DMS53 treated with DMSO at 0.1 percent for 48 hours (cell line): ENCODE measurements around the gene SH2D3A.

Source experiments
- DNase-seq: peaks from one replicate; lab custom pipeline; 2025; ENCODE audit not compliant: unreplicated experiment; lab: John Stamatoyannopoulos, UW

SH2D3A gene

DNA sequence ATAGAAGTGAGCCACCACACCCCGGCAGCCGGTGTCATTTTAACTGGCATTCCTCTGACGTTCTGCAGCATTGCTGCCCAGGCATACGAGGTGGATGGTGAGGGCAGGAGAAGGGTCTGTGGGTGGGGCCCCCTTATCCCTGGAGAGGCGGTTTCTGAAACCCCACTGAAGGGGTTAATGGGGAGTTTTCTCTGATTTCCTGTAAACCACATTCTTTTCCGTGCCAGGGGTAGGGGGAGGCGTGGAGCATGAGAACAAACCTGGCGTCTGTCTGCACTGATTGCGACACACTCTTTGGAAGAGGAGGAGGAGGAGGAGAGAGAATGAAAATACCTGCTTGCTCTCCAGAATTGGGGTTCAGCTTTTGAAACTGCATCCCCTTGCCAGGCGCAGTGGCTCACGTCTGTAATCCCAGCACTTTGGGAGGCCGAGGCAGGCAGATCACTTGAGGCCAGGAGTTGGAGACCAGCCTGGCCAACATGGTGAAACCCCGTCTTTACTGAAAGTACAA, 44.1 kb downstream of the SH2D3A start:
- DNase-seq: no peak

DNA sequence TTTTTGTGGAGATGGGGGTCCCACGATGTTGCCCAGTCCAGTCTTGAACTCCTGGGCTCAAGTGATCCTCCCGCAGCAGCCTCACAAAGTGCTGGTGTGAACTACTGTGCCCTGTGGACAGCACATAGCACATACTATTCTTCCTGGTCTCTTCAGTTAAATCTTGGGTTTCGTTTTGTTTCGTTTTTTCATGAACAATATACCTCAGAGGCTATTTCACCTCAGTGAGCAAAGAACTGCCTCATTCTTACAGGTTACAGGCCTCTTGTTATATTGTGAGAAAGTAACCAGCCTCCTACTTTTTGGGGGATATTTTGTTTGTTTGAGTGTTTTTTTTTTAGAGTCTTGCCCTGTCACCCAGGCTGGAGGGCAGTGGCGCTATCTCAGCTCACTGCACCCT, 45.5 kb downstream of the SH2D3A start:
- DNase-seq: no peak

DNA sequence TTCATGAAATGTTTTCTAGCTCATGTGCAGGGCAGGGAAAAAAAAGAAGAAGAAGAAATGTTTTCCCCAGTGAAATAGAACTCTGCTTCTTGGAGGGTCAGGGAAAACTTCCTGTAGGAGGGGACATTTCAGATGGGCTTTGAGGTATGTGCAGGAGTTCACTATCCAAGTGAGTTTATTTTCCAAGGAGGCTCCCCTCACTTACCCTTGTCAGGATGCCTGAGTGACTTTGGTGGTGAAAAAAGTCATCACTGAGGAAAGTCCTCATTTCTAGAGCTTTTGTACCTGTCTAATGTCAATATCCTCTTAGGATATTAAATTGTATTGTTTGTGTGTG, 46.1 kb downstream of the SH2D3A start:
- DNase-seq: no peak

DNA sequence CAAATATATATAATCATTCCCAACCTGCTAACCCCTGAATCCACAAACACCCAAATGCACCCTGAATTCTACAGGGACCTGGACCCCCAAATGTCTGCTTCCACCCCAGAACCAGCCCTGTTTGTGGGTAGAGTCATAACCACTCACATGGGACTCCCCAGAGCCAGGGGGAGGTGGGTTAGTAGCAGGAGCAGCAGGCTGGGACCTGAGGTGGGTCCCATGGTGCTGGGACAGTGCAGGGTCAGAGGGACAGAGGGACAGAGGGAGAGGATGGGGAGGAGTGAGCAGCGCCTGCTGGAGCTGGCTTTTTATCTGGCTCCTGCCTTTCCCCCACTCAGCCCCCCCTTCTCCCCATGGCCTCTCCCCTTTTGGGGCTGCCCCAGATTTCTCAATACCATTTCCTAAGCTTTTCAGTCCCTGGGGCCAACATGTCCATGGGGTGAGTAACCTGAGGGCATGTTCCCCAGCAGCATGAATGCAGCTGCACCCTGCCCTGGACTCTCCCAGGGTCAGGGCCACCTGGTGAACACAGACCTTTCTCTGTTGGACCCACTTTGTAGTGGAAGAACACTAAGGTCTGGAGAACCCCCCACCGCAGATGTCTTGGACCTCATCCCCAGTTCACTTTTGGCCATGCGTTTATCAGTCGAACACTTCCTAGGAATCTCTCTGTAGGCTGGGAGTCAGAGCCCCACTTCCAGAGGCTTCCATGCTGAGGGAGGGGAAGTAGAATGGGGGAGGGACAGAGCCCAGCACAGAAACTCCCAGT, 46.7 kb downstream of the SH2D3A start, which contains the start of gene C3:
Gene C3 (minus strand): TSS at position 282 of the 769 bp plus-strand sequence. CDS start 61 bp downstream, at position 221.
- no peak for DNase-seq

DNA sequence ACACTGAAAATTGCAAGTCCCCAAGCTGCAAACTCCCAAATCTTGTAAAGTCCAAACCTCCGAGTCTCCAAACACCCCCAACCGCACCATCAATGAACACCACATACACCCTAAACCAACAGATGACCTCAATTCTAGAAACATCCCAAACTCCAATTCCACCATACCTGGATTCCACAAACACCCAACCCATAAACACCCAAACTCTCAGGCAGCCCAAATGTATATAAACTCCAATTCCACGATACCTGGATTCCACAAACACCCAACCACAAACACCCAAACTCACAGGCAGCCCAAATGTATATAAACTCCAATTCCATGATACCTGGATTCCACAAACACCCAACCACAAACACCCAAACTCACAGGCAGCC, 47.3 kb downstream of the SH2D3A start:
- DNase-seq: no peak

DNA sequence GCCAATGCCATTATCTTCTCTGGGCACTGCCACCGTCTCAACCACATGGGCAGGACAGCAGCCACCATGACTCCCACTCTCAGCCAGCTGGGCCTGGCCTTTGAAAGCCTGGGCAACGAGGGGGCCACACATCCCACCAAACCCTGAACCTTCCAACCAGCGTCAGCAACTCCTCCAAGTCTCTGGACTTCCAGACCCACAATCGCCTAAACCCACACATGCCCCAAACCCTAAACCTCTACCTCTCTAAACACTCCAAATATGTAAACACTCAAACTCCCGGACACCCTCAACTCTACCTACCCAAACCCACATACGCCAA, 47.7 kb downstream of the SH2D3A start:
- DNase-seq: no peak

DNA sequence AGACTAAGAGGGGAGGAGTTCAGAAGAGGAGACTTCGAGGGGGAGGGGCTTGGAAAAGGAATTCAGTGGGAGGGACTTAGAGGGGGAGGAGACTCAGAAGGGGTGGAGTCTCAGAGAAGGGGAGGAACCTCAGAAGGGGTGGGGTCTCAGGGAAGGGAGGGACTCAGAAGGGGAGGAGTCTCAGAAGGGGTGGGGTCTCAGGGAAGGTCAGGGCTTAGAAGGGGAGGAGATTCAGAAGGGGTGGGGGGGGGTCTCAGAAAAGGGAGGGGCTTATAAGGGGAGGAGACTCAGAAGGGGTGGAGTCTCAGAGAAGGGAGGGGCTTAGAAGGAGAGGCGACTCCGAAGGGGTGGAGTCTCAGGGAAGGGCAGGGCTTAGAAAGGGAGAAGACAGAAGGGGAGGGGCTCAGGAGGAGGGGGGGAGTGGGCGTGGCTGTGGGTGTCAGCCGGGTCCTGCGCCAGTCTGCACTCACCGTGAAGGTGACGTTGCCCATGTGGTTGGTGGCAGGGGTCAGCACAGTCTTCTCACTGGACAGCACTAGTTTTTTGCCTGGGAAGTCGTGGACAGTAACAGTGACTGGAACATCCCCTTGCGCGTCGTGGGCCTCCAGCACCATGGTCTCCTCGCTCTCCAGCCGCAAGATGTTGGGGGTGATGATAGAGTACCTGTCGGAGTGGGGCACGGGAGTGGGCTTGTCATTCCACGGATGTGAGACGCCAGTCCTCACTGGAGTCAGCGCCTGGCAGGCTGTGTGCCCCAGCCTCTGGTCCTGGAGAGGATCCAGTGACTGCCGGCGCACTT, 48.3 kb downstream of the SH2D3A start:
- DNase-seq: no peak

DNA sequence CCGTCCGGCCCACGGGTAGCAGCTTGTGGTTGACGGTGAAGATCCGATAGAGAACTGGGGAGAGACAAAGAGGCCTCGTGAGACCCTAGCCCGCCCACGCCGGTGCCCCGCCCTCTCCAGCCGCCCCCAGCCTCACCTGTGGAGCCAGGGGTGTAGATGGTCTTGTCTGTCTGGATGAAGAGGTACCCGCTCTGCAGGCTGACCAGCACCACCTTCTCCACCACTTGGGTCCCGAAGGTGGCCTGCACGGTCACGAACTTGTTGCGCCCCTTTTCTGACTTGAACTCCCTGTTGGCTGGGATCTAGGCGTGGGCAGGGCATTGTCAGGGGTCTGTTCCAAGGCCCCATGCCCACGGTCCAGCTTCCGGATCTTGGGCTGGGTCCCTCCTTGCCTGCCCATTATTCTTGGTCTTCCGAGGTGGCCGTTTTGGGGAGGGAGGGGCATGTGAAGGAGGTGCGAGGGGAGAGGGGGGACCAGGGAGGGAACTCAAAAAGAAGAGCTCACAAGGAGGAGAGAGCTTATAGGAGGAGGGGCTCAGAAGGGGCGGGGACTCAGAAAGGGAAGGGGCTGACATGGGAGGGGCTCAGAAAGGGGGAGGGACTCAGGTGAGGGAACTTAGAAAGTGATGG, 49.0 kb downstream of the SH2D3A start:
- DNase-seq: no peak

DNA sequence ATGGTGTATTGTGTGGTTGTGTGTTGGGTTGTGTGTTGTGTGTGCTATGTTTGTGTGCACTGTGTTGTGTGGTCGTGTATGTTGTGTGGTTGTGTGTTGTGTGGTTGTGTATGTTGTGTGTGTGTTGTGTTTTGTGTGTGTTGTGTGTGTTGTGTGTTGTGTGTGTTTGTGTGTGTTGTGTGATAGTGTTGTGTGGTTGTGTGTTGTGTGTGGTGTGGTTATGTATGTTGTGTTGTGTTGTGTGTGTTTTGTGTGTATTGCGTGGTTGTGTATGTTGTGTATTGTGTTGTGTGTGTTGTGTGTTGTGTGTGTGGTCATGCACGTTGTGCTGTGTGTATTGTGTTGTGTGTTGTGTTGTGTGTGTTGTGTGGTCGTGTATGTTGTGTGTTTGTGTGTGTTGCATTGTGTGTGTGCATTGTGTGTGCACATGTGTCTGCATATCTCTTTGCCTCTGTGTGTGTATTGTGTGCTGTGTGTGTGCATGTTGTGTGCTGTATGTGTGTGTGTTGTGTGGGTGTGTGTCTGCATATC, 49.7 kb downstream of the SH2D3A start:
- no peak for DNase-seq

DNA sequence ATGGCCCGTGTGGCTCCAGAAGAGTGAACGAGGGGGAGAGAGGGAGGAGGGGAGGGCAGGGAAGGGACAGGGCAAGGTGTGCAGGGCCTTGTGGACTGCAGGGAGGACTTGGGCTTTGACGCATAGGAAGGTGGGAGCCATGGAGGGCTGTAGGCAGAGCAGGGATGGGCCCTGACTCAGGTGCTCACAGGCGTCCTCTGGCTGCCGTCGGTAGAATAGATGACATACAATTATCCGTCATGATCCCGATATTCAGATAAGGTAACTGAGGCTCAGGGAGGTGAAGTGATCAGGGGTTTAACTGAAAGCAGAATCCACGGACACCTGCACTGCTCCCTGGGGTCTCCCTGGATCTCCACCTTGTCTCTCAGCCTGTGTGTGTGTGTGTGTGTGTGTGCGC, 50.2 kb downstream of the SH2D3A start:
- no peak for DNase-seq

DNA sequence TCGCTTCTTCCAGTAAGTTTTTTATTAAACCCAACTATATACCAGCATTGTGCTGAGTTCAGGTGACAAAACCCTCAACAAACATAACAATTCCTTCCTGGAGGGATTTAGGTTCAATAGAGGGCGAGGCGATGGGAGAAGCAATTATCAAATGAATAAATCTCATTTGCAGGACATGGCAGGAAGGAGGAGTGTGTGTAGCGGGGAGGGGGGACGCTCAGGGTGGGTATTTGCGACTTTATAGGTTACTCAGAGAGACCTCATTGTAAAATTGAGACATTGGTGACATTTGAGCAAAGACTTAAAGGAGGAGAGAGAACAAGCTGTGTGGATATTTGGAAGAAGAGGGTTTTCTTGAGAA, 50.6 kb downstream of the SH2D3A start:
- DNase-seq: no peak

DNA sequence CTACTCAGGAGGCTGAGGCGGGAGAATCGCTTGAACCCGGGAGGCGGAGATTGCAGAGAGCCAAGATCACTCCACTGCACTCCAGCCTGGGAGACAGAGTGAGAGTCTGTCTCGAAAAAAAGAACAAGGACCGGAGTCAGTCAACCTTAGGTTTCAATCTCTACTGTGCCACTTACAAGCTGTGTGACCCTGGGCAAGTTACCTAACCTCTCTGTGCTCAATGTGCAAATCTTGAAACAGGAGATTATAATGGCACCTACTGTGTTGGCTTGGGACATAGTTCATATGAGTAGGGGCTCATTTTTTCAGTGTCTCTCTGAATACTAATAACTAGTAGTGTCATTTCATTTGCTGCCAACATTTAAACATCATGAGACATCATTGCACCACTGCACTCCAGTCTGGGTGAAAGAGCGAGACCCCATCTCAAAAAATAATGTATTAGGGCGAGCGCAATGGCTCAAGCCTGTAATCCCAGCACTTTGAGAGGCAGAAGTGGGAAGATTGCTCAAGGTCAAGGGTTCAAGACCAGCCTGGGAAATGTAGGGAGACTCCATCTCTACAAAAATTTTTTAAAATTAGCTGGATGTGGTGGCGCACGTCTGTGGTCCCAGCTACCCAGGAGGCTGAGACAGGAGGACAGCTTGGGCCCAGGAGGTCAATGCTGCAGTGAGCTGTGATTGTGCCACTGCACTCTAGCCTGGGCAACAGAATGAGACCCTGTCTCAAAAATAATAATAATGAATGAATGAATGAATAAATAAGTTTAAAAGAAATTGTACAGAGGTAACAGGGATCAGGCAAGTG, 52.3 kb downstream of the SH2D3A start:
- DNase-seq: no peak

DNA sequence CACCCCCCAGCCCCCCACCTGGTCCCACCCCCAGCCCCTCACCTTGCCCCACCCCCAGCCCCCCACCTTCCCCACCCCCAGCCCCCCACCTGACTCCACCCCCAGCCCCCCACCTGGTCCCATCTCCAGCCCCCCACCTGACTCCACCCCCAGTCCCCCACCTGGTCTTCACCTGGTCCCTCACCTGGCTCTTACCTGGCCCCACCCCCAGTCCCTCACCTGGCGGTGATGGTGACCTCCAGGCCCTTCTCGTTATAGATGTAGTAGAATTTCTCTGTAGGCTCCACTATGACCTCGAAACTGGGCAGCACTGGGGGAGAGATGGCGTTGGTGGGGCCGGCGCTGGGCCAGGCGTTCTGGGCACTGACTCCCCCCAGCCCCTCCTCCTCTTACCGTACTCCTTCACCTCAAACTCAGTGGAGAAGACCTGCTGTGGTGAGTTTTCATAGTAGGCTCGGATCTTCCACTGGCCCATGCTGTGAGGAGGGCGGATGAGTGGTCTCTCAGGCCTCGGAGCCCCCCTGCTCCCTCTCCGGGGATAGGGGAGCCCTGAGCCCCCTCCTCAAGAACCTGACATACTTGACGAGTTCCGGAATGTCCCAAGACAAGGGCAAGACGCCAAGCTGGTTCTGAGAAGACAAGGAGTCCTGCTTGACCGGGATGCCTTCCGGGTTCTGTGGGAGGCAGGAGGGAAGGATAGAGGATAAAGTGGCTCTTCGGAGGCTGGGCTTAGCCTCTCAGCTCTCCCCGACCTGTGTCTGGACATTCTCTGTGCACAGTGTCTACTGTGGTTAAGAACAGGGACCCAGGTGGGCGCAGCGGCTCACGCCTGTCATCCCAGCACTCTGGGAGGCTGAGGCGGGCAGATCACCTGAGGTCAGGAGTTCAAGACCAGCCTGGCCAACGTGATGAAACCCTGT, 53.2 kb downstream of the SH2D3A start:
- DNase-seq: no peak

DNA sequence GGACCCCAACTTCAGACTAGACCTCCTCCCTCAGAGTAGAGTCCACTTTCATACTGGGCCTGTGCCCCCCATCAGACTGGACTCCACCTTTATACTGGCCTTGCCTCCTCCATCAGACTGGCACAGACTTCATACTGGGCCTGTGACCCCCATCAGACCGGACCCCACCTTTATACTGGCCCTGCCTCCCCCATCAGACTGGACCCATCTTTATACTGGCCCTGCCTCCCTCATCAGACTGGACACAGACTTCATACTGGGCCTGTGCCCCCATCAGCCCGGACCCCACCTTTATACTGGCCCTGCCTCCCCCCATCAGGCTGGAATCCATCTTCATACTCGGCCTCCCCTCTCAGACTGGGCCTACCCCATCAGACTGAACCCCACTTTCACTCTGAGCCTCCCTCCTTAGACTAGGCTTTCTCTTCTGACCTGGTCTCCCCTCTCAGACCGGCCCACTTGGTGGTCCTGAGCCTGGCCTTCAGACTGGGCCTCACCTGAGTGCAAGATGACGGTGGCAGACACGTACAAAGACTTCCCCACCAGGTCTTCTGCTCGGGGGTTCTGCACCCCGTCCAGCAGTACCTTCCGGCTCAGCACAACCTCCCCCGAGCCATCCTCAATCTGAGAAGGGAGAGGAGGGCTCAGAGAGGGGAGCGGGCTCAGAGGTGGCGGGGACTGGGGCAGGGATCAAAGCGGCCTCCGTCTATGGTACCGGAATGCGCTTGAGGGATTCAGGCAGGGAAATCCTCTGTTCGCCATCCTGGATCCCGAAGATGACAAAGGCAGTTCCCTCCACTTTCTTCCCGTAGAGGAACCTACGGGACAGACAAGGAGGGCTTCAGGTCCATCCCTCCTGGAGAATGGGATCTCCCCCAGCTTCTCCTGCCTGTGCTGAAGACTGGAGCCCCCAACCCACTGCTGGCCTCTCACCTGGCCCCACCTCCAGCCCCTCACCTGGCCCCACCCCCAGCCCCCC, 54.3 kb downstream of the SH2D3A start:
- DNase-seq: no peak

DNA sequence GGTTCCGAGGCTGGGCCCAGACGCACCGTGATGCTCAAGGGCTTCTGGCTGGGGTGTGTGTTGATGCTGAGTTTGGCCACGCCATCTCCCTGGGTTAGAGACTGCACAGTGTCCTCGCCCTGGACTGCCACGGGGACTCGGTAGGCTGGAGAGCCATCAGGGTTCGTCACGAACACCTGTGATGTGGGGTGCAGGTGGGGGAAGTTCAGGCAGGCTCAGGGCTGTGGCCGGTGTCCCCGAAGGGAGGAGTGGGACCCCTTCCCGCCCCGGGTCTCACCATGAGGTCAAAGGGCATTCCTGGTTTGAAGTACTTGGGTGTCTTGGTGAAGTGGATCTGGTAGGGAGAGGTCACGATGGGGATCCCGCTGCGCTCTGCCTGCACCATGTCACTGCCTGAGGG, 55.0 kb downstream of the SH2D3A start:
- DNase-seq: no peak

DNA sequence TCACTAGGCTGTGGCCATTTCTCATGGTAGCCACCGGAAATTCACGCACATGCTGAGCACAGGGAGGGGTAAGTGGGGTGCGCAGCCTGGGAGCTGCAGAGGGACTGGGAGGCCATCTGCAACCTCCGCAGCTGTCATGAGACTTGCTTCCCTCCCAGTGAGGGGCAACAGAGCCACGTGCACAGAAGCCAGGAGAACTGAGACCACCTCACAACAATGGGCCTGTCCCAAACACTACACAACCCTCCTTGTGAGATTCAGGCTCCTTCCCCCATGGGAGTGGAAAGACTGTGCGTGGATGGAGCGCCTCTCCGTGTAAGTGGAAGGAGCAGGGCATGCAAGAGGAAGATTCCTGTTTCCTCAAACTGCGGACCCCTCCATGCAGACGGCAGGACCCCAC, 55.6 kb downstream of the SH2D3A start:
- DNase-seq: no peak

DNA sequence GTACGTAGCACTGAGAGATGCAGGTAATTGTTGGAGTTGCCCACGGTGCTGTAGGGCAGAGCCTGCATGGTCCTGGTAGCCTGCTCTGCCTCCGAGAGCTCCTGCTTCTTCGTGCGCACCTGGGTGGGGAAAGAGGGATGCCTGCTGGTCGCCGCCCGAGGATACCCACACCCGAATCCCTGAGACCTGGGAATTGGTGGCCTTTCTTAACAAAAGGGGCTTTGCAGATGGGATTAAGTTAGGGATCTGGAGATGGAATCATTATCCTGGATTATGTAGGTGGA, 56.2 kb downstream of the SH2D3A start:
- no peak for DNase-seq

DNA sequence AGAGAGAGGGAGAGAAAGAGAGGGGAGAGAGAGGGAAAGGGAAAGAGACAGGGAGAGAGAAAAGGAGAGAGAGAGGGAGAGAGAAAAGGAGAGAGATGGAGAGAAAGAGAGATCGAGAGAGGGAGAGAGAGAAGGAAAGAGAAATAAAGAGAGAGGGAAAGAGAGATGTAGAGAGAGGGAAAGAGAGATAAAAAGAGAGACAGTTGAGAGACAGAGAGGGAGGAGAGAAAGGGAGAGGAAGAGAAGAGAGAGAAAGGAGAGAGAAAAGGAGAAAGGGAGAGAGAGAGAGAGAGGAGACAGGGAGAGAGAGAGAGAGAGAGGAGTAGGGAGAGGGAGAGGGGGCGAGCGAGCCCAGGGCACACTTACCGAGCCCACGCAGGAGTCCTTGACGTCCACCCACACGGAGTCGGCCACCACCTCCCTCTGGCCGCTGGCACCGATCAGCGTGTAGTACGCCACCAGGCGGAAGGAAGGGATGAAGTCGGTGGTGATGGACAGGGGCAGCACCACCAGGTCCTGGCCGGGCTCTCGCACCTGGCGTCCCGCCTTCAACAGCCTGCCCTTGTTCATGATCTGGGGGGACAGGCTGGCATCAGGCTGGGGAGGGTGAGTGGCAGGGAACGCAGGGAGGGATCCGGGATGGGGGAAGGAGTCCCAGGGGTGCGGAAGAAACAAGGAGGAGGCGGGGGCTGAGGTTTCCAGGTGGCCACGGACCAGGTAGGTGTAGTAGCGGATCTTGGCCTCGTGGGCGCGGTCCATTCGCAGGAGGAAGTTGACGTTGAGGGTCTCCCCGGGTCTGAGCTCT, 56.8 kb downstream of the SH2D3A start:
- DNase-seq: no peak
